ENCODE measurements around the gene CHST12.

CHST12 gene

DNA sequence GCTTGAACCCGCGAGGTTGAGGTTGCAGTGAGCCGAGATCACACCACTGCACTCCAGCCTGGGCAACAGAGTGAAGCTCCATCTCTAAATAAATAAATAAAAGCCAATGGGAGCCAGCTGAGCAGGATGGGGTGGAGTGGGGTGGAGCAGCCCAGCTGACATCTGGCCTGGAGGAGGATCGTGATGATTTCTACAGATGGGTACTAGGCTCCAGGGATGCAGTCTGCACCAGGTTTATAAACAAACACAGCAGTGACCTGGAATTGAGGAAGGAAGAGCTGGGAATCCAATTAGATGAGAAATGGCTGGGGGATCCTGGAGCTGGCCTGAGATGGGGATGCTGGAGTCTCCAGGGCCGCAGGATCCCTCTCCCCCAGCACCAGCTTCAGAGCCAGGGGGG, 80.1 kb downstream of the CHST12 start:
- no peak for DNase-seq

DNA sequence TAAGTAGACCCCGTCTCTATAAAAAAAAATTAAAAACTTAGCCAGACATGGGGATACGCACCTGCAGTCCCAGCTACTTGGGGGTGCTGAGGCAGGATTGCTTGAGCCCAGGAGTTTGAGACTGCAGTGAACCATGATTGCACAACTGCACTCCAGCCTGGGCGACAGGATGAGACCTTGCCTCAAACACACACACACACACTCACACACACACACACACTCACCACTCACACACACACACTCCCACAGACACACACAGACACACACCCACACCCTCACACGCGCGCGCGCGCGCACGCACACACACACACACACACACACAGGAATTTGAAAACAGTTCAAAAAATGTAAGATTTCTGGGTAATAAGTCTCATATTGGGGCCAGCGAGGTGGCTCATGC, 81.5 kb downstream of the CHST12 start:
- no peak for DNase-seq

DNA sequence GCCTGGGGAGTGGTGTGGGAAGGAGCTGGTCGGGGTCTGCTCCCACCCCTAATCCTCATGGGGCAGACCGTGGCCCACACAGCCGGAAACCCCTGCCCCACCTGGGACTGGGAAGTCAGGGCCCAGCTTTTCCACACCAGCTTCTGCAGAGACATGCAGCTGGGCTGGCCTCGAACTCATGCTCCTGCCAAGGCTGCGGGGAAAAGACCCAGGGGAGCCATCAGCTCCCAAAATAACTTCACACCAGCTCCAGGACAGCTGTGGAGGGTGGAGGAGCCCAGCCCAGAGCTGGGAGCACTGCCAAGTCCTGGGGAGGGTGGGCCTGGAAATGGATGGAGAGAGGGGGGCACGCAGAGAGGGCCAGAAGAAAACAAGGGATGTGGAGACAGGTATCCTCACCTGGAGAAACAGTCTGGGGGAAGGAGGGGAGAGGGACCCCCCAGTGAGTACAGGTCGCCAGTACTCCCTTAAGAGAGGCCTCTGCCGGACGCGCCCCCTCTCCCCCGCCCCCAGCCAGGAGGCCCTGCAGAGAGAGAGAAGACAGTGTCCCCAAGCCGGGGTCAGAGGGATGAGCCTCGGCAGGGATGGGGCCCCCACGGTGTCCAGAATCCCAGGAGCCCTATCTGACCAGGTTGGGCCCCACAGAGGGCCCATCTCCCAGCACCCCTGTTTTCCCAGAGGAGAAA, 84.3 kb downstream of the CHST12 start:
- no peak for DNase-seq

DNA sequence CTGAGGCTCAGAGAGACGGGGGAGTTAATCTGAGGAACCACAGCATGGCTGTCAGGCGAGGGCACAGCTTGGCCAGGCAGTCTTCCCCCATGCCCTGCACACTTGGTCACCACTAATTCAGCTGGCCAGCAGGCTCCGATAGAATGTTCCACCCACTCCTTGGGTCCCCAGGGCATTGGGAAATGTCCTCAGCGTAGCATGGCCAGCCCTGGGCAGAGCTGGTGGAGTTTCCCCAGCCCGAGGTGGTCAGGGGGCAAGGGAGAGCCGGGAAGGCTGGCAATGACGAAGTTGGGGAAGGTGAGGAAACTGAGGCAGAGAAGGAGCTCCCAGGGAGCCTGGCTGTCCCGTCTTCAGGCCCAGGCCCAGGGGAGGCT, 84.8 kb downstream of the CHST12 start:
- no peak for DNase-seq

DNA sequence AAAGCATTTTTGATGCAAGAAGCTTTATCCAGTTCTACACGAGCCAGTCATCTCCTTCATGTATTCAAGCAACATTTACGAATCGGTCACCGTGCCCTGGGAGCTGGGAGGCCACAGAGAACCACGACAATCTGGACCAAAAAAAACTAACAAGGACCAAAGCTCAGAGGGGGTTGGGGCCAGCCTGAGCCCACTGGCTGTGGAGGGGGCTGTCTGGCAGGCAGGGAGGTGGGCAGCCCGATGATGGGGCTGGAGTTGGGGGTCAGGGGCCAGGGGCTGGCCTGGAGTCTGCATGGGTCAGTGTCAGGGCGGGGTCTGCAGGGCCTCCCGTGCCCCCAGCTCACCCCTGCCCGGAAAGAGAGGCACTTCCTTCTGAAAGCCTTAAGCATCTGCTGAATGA, 85.3 kb downstream of the CHST12 start:
- no peak for DNase-seq

DNA sequence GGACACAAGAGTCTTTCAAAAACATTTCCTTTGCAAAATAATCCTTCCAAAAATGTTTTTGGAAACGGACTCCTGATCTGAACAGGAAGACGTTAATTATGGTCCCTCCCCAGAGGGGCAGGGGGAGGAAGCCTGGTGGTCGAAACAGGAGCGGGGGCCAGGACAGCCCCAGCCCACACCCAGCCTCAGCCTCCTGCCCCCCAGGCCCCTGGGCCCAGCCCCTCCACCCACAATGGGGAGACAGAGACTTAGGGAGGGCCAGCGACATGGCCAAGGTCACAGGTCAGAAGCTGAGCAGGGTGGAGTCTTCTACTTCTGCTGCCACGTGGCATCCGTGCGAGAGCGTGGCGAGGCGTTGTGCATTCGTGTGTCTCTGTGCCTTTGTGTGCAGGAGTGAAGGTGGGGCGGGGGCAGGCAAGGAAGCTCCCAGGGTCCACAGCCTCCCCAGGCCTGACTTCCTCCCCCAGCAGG, 86.8 kb downstream of the CHST12 start:
- no peak for DNase-seq

DNA sequence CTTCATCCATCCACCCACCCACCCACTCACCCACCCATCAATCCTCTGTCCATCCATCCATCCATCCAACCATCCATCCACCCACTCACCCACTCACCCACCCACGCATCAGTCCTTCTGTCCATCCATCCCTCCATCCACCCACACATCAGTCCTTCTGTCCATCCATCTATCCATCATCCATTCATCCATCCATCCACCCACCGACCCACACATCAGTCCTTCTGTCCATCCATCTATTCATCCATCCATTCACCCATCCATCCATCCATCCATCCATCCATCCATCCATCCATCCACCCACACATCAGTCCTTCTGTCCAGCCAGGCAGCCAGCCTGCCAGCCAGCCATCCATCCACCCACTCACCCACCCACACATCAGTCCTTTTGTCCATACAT, 88.6 kb downstream of the CHST12 start:
- DNase-seq, result no peak

DNA sequence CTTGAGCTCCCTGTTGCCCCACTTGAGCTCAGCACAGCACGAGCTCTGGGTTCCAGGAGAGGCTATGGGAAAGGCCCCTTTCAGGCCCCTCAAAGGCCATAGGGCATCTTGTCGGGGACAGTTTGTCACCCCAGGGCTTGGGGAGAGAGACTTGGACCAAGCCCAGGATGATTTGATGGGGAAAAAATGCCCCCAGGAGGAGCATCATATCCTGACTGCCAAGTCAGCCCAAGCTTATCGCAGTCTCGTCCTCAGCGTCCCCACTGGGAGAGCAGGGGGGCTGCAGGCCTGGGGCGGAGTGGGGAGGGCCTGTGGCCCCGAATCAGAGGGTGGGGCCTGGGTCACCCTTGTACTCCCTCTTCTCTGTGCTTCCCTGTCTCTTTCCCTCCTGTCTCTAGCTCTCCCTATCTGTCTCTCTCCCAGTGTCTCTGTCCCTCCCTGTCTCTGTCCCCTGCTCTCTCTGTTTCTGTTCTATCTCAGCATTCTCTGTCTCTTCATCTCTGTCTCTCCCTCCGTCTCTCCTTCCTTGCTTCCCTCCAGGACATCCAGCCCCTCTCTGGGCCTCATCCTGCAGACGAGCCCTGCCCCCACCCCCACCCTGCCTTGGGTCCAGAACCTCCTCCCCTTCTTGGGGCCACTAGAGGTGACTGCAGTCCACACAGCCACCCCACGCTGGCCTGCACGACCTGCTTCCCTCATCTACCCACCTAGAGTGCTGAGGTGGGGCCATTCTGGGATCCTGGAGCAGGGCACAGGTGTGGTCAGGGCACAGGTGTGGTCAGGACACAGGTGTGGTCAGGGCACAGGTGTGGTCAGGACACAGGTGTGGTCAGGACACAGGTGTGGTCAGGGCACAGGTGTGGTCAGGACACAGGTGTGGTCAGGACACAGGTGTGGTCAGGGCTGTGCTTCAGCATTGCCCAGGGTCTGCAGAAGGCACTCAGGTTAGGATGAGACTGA, 90.1 kb downstream of the CHST12 start:
- DNase-seq, result no peak

DNA sequence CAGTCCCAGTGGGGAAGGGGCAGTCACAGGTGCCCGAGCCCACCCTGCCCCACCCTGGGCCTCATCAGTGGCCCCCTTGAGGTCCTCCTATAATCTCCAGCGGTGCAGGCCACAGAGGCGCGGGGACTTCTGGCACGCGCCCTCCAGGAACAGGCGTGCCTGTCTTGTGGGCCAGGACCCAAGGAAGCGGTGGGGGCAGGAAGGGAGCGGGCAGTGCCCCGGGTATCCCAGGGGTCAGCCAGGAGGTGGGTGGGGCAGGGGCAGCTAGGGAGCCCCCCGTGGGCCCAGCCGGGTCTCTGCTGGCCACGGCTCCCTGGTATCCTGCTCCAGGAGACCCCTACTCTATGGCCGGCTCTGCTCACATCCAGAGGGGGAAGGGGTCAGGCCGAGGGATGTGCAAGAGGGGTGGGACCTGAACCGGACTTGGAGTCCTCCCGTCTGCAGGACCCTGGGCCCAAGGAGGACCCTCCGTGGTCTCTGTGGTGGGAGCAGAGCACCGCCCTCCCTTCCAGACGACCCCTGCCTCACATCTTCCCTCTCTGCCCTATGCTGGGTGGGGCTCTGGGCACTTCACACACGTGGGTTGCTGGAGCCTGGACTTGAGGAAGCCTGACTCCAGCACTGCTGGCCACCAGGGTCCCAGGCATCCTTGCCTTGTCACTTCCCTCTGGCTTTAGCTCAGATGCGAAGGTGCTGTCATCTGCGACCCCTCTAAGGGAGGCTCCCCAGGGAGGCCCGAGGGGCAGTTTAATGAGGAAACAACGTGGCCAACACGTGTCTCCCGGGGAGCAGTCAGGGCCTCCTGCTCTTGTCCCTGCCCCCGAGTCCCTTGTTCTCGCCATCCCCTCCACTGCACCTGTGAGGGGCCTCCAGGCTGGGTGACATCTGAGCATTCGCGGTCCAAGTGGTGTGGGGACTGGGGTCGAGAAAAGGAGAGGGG, 91.0 kb downstream of the CHST12 start:
- DNase-seq, result no peak

DNA sequence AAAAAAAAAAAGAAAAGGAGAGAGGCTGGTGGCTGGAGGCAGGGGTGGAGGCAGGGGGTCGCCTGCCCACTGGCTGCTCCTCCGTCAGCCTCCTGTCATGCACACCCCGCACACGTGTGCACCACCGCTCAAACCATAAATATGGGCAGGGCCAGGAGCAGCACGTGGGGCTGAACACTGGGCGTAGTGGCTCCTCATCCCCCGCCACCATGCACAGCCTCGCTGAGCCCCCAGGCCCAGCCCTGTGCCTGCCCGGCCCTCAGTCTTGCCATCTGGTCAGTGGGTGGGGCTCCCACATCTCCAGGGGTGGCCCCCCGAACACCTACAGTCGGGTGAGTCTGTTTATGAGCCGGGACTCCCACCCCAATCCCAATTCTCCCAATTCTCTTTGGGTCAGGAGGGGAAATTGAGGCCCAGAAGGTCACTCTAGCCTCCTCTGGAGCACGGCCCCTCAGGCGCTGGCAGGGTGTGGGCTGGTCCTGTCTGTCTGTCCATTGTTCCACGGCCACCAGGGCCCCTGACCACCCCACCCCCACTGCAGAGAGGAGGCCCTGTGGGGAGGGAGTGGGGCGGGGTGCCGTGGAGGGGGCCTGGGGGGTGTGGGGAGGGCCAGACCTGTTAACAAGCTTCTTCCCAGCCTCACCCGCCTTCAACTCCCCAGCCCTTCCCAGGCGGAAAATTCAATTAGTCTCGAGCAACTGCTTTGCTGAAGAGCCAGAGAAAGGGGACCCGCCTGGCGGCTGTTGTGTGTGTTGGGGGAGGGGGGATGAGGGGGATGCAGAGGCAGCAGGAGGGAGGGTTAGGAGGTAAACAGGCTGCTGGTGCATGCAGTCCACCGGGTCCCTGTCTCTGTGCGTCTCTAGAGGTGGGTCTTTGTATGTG, 92.2 kb downstream of the CHST12 start:
- DNase-seq, result no peak

DNA sequence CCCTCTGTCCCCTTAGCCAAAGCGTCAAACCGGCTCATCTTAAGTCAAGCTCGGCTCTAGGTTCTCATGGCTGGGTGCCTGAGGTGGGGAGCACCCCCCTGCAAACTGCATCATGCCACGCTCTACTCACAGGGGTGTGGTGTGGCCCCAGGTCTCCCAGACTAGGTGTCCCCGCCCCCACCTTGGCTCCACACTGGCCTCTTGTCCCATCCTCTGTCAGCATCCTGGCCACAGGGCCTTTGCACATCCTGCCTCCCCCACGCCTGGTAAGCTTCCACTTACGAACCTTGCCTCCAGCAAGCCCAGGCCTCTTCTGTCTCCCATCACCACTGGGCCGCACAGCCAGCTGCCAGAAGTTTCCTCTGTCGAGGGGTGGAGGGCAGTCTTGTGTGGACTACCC, 93.0 kb downstream of the CHST12 start:
- no peak for DNase-seq

DNA sequence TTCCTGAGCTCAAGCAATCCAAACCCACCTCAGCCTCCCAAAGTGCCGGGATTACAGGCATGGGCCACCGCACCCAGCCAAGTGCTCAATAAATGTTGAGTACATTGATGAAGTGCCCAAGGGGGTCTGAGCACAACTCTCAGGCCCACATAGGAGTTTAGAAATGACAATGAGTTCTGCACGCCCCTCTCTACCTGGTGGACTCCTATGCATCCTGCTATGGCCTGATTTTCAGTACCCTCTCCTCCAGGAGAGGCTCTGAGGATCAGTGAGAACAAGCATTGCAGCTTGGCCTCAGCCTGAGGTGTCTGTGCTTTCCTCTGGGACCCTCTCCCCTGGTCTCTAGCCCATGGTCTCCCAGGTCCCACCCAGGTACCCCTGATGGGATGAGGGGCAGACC, 93.7 kb downstream of the CHST12 start:
- no peak for DNase-seq

DNA sequence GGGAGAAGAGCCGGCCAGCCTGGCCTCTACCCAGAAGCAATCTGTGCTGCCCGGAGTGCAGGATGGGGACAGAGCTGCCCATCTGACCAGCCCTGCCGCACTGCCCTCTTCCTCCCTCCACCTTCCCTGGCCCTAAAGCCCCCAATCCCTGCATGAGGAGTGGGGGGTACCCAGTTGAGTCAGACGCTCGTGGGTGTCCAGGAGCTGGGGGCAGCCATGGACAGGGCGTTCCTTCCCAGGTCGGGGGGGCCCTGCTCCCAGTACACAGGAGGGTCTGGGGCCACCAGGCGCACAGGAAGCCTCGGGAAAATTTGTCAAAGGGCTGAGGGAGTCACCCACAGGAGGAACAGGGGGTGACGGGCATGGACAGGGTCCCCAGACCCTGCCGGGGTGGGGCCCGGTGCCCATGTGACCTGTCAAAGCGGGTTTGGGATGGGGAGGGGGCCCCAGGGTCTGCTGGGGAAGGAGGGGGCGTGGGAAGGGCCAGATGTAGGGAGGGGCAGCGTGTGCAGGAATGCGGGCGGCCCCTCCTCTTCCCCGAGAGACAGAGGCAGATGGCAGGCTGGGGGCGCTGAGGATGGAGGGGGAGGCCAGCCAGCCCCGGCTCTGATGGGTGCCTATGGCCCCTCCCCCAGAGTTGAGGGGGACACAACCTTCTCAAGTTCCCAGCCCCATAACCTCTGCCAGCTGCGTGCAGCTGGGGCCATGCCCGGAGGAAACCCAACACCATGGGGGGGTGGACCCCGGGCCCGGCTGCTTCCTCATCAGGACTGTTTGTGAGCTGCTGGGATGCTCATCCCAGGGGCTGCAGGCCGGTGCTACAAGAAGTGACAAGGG, 94.3 kb downstream of the CHST12 start:
- no peak for DNase-seq

All from CD4-positive, alpha-beta T cell treated with Interleukin-6 for 4 hours (primary cell).